ENCODE data around the gene POPDC3. TPM values are rescaled to one million over a fixed set of nuclear protein-coding genes. Genes with fewer than 3 reads are reported as not detected.

The POPDC3 gene
- total and polyA plus RNA-seq, 2 of the 4 experiments (the other 2 are of a cell fraction), result 22.7 to 25.8 TPM

Other genes with a start within 250 kb of the POPDC3 start
- not detected in 2 replicates for gene LIN28B, start 222.9 kb downstream of the POPDC3 start, total RNA-seq (2012; rRNA removed)
- gene LIN28B, start 222.9 kb downstream of the POPDC3 start, polyA plus RNA-seq (2012; rRNA removed), result not detected in 2 replicates
- gene PREP, start 223.1 kb upstream of the POPDC3 start, total RNA-seq (2012; rRNA removed), result 21.0 and 22.8 TPM in 2 replicates
- gene PREP, start 223.1 kb upstream of the POPDC3 start, polyA plus RNA-seq (2012; rRNA removed), result 20.4 and 25.7 TPM in 2 replicates

Data from IMR-90 (cell line).